Sciatic nerve (tissue), 2 donors: ENCODE data around the gene DPP7. TPM values are rescaled to one million over a fixed set of nuclear protein-coding genes. Genes with fewer than 3 reads are reported as not detected.
A peak's percentile ranks its signal among the peaks of the same experiment; 100 is the strongest.

ENCODE experiments used
- ATAC-seq: fragments of 200-7000 bp; cut with Tn5 transposase; one replicate; pipeline ENCODE4 v1.9.1; 2020; ENCODE audit warnings: mild to moderate bottlenecking, moderate library complexity
- DNase-seq: peaks from one replicate; pipeline ENCODE4 v3.0.0-alpha.2; 2020; ENCODE audit warnings: low spot score
- intact Hi-C: fragments of 100-400 bp; cut with DNase I; formaldehyde crosslinking; loops from one replicate; pipeline ENCODE4 v1.14.2; 2022
- total RNA-seq: library from RNA; stranded (reverse); fragmentation: NEBNext Ultra II Directional; extraction: Animal tissue kit (Norgen Biotek cat#: 25700); gene quantifications from one replicate; pipeline ENCODE4 v1.2.1, GENCODE V29; 2021
- donor health status: DM: no; HTN: no; CAD: no.
- donor health status: DM: no; HTN: no; CAD: no.

Gene DPP7
- total RNA-seq, 1 donor from 2014 or later = 127 TPM

GRCh38 chr9:137079401-137079787 is 35.1 kb downstream of the DPP7 start:
- ATAC-seq (no peak), DNase-seq (no peak)
- intact Hi-C loops = no loop called here

GRCh38 chr9:137078701-137079400 is 35.7 kb downstream of the DPP7 start:
- ATAC-seq (no peak), DNase-seq (peak; percentile 57)
- intact Hi-C loops = no loop called here

- DNase-seq (peak; percentile 73), ATAC-seq (no peak)
- intact Hi-C loops = no loop called here
These were observed 36.5 kb downstream of the DPP7 start for GRCh38 chr9:137077758-137078693.

GRCh38 chr9:137077010-137077747 is 37.4 kb downstream of the DPP7 start, which contains the start of gene UAP1L1:
UAP1L1 (plus strand) TSS chr9:137077517; CDS start chr9:137077533, 16 bp downstream.
- ATAC-seq (peak; percentile 73), DNase-seq (peak; percentile 90)
- intact Hi-C loops = no loop called here

- ATAC-seq (no peak), DNase-seq (no peak)
- intact Hi-C loops = no loop called here
These were observed 37.9 kb downstream of the DPP7 start for GRCh38 chr9:137076636-137077009.

- ATAC-seq = no peak
These were observed 39.2 kb downstream of the DPP7 start for GRCh38 chr9:137075275-137075775.

GRCh38 chr9:137074657-137075274 is 39.8 kb downstream of the DPP7 start:
- DNase-seq (no peak), ATAC-seq (no peak)
- intact Hi-C loops = no loop called here

More at GRCh38 chr9:137075275-137075775, 39.2 kb downstream of the DPP7 start:
- intact Hi-C loops = no loop called here
- no peak for DNase-seq

- DNase-seq (no peak), ATAC-seq (no peak)
- intact Hi-C loops = no loop called here
These were observed 40.5 kb downstream of the DPP7 start for GRCh38 chr9:137073992-137074399.

GRCh38 chr9:137071282-137071681 is 43.3 kb downstream of the DPP7 start:
- intact Hi-C loops = no loop called here
- ATAC-seq = no peak
- peak; percentile 53 for DNase-seq

- intact Hi-C loops = no loop called here
- ATAC-seq (peak; percentile 81), DNase-seq (peak; percentile 74)
These were observed 43.6 kb downstream of the DPP7 start for GRCh38 chr9:137070906-137071275.

GRCh38 chr9:137070201-137070905 is 44.2 kb downstream of the DPP7 start, which contains the start of gene SAPCD2:
SAPCD2 (minus strand) TSS chr9:137070557; CDS start chr9:137070460, 97 bp downstream.
- ATAC-seq = peak; percentile 91
- intact Hi-C loops = no loop called here

GRCh38 chr9:137069508-137070091 is 44.9 kb downstream of the DPP7 start:
- DNase-seq = peak; percentile 60
- no peak for ATAC-seq
- intact Hi-C loops = no loop called here

More at GRCh38 chr9:137070201-137070905, 44.2 kb downstream of the DPP7 start, which contains the start of gene SAPCD2:
- DNase-seq = peak; percentile 88

GRCh38 chr9:137068539-137069507 is 45.7 kb downstream of the DPP7 start:
- intact Hi-C loops = no loop called here
- DNase-seq = peak; percentile 60
- ATAC-seq = no peak

GRCh38 chr9:137067860-137068538 is 46.5 kb downstream of the DPP7 start:
- peak; percentile 86 for DNase-seq

GRCh38 chr9:137066096-137066861 is 48.3 kb downstream of the DPP7 start:
- ATAC-seq (no peak), DNase-seq (no peak)
- intact Hi-C loops = no loop called here

More at GRCh38 chr9:137067860-137068538, 46.5 kb downstream of the DPP7 start:
- intact Hi-C loops = no loop called here
- peak; percentile 54 for ATAC-seq
